K562 (cell line): ENCODE results near the gene PON3. TPM values are rescaled to one million over a fixed set of nuclear protein-coding genes. Genes with fewer than 3 reads are reported as not detected.

Source experiments
- DPF2 ChIP-seq: fragments of 450-650 bp; IDR thresholded peaks from 2 replicates; pipeline ENCODE4 v1.6.1; 2016
- FOS ChIP-seq: IDR thresholded peaks from 3 replicates; pipeline ENCODE4 v1.6.1; 2011; ENCODE audit not compliant: insufficient read length; ENCODE audit errors: extremely low read depth
- FOXM1 ChIP-seq, 2 experiments: fragments of 450-650 bp in 1 of 2; sonication (generic) in 1 of 2; formaldehyde crosslinking in 1 of 2; IDR thresholded peaks; 2 replicates each; pipeline versions ENCODE4 v1.6.1 to v1.9.0; 2017 to 2022; ENCODE audit warnings: low read depth in 2 of 2, mild to moderate bottlenecking in 2 of 2, missing genetic modification reagents in 1 of 2, moderate library complexity in 1 of 2
- HCFC1 ChIP-seq: IDR thresholded peaks from 2 replicates; pipeline ENCODE4 v1.6.1; 2012; ENCODE audit warnings: low read depth, low read length, improper control_type of control experiment
- ILF3 ChIP-seq: fragments of 450-650 bp; IDR thresholded peaks from 2 replicates; pipeline ENCODE4 v1.6.1; 2018; ENCODE audit warnings: antibody characterized with exemption, mild to moderate bottlenecking, moderate library complexity, borderline replicate concordance
- KHSRP ChIP-seq: fragments of 450-650 bp; IDR thresholded peaks from 2 replicates; pipeline ENCODE4 v1.6.1; 2017
- KLF1 ChIP-seq: fragments of 450-650 bp; IDR thresholded peaks from 2 replicates; pipeline ENCODE4 v1.6.1; 2016; ENCODE audit warnings: missing genetic modification characterization, missing compliant biosample characterization
- MTA3 ChIP-seq: fragments of 450-650 bp; formaldehyde crosslinking; IDR thresholded peaks from 2 replicates; pipeline ENCODE4 v1.6.1; 2017; ENCODE audit warnings: mild to moderate bottlenecking, borderline replicate concordance
- NEUROD1 ChIP-seq: fragments of 150-350 bp; IDR thresholded peaks from 2 replicates; pipeline ENCODE4 v1.6.1; 2014; ENCODE audit warnings: borderline replicate concordance, low read length, low read depth; ENCODE audit not compliant: partially characterized antibody
- PHF8 ChIP-seq: fragments of 200-600 bp; sonication (generic); IDR thresholded peaks from 2 replicates; pipeline ENCODE4 v1.6.1; 2012; ENCODE audit warnings: mixed run types, mild to moderate bottlenecking, inconsistent platforms, low read length, moderate library complexity, borderline replicate concordance
- RCOR1 ChIP-seq, 2 experiments: IDR thresholded peaks; 2 replicates each; pipeline ENCODE4 v1.6.1; 2012; ENCODE audit warnings: low read depth in 2 of 2, low read length in 2 of 2, borderline replicate concordance in 1 of 2, improper control_type of control experiment in 1 of 2
- U2AF1 ChIP-seq: fragments of 200-400 bp; formaldehyde crosslinking; optimal IDR thresholded peaks from 2 replicates; pipeline ENCODE3; 2017; ENCODE audit warnings: mild to moderate bottlenecking, low read depth, low read length, moderate library complexity
- VEZF1 ChIP-seq: fragments of 200-800 bp; sonication (Bioruptor generic); IDR thresholded peaks from 2 replicates; pipeline ENCODE4 v1.6.1; 2017; ENCODE audit warnings: missing genetic modification characterization, missing compliant biosample characterization
- ZKSCAN1 ChIP-seq: fragments of 150-350 bp; IDR thresholded peaks from 2 replicates; pipeline ENCODE4 v1.6.1; 2016; ENCODE audit warnings: low read depth, low read length
- ZNF589 ChIP-seq: fragments of 200-800 bp; sonication (Bioruptor generic); IDR thresholded peaks from 2 replicates; pipeline ENCODE4 v1.6.1; 2016; ENCODE audit warnings: low read depth, missing genetic modification characterization, missing compliant biosample characterization
- ZNF592 ChIP-seq: fragments of 450-650 bp; IDR thresholded peaks from 2 replicates; pipeline ENCODE4 v1.6.1; 2017; ENCODE audit warnings: antibody characterized with exemption, mild to moderate bottlenecking
- polyA plus RNA-seq, 8 experiments: library from polyadenylated mRNA; depleted of rRNA in 4 of 8; stranded (reverse) in 5 of 8; unstranded in 3 of 8; fragments of >200 nt; fragmentation: Nextera tagmentation in 2 of 8; fragmentation: Illumina TruSeq in 1 of 8; extraction: Ambion mirVana in 2 of 8; extraction: Trizol in 1 of 8; gene quantifications; 2 replicates each; pipeline versions ENCODE4 v1.2.1 to v1.2.3, GENCODE V29; 2011 to 2014; ENCODE audit warnings: inconsistent platforms in 1 of 8, missing spikeins in 1 of 8
- total RNA-seq, 7 experiments: library from RNA; depleted of rRNA in 6 of 7; stranded (reverse); fragments of >200 nt in 6 of 7; fragmentation: Illumina TruSeq in 2 of 7; extraction: Trizol in 2 of 7; gene quantifications; 2 replicates each; pipeline versions ENCODE4 v1.2.1 to v1.2.3, GENCODE V29; 2011 to 2021; ENCODE audit warnings: low replicate concordance in 1 of 7

PON3 gene
- total and polyA plus RNA-seq, 9 of the 15 experiments (the other 6 are each of a cell fraction or from before 2014, with no cell fraction given) = 0.15 to 0.38 (median 0.18) TPM; not detected in 6

GRCh38 chr7:95434557-95435421 is 38.6 kb upstream of the PON3 start, which contains the start of gene PON2 (continued):
- TF ChIP-seq FOXM1 (IDR thresholded peaks at IDR 0.05; ENCODE audit: low read depth) (0 out of 2 replicates have a peak, but pooled peaks have one; percentile 37), FOXM1 (CRISPR knock-in tag; IDR thresholded peaks at IDR 0.05; ENCODE audit: low read depth) (no peak), ZKSCAN1 (no peak), ZNF592 (peak; percentile 61), MTA3 (peak; percentile 75; the same call in 1 of the 2 replicates), KHSRP (no peak), RCOR1 (IDR thresholded peaks at IDR 0.05; ENCODE audit: borderline replicate concordance in 1 of 2, low read depth in 2 of 2, low read length in 2 of 2) (peak in 1 of 2 experiments; percentile 30; a peak in 1 of 4 replicates), DPF2 (peak; percentile 11; the same call in 1 of the 2 replicates), KLF1 (peak; percentile 81; the same call in 1 of the 2 replicates), U2AF1 (no peak), PHF8 (peak; percentile 95; the same call in 1 of the 2 replicates), HCFC1 (no peak), ZNF589 (CRISPR knock-in tag) (0 out of 2 replicates have a peak, but pooled peaks have one; percentile 40), ILF3 (no peak; the same call in 1 of the 2 replicates), FOS (no peak), VEZF1 (CRISPR knock-in tag) (peak; percentile 73), NEUROD1 (no peak)
- TF ChIP-seq, all 486 proteins: peak for 106
